Superior temporal gyrus (tissue), 1 donor: ENCODE data around the gene APBB3.

Experiments used
- DNase-seq: peaks from one replicate; pipeline ENCODE4 v3.0.0-alpha.2; 2016; ENCODE audit errors: extremely low spot score

Gene APBB3

GRCh38 chr5:140575309-140575708, 10.9 kb upstream of the APBB3 start:
- no peak for DNase-seq

DNA sequence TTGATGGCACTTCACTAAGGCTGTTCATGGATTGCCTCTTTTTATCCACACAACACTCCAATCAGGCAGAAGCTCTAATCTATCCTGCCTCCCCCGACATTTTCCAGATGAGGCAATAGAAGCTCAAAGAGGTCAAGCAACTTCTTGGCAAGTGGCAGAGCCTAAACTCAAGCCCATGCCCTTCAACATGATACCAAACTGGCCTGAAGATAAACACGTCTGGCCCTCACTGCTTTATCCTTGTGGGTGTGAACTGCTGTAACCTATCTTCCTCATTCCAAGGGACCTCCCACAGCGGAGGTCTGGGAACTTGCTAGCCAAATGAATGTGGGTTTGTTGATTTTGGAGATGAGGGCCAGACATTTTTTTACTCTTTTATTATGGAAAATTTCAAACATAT, 9.8 kb upstream of the APBB3 start:
- DNase-seq, result no peak

DNA sequence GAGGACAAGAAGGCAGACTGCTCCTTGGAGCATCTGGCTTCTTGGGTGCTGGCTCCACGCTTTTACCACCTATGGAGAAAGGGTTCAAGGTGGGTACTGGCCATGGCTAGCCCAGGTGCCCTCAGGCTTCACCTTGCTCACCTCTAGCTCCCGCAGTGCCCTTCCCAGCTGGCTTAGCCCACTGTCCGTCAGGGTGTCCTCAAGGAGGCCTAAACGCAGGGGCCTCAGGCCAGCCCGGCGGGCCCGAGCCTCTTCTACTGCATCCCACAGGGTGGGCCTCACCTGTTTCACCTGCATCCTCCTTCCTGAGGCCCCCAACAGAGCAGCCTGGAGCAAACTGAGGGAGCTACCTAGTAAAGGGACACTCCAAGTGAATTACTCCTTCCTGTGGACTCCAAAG, 9.3 kb upstream of the APBB3 start:
- DNase-seq, result no peak

GRCh38 chr5:140571105-140571504, 6.7 kb upstream of the APBB3 start:
- no peak for DNase-seq

GRCh38 chr5:140570488-140570887, 6.1 kb upstream of the APBB3 start:
- DNase-seq, result no peak

- no peak for DNase-seq
These were observed 5.7 kb upstream of the APBB3 start for GRCh38 chr5:140570058-140570457.

- no peak for DNase-seq
These were observed 4.8 kb upstream of the APBB3 start for GRCh38 chr5:140569197-140569596.

GRCh38 chr5:140568443-140569063, 4.2 kb upstream of the APBB3 start:
- no peak for DNase-seq

DNA sequence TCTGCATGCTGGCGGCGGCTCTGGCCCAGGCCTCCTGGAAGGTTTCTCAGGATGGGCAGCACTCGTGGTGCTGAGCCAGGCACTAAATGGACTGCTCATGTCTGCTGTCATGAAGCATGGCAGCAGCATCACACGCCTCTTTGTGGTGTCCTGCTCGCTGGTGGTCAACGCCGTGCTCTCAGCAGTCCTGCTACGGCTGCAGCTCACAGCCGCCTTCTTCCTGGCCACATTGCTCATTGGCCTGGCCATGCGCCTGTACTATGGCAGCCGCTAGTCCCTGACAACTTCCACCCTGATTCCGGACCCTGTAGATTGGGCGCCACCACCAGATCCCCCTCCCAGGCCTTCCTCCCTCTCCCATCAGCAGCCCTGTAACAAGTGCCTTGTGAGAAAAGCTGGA, 3.5 kb upstream of the APBB3 start:
- no peak for DNase-seq

- no peak for DNase-seq
These were observed 2.9 kb upstream of the APBB3 start for GRCh38 chr5:140567136-140567818.

DNA sequence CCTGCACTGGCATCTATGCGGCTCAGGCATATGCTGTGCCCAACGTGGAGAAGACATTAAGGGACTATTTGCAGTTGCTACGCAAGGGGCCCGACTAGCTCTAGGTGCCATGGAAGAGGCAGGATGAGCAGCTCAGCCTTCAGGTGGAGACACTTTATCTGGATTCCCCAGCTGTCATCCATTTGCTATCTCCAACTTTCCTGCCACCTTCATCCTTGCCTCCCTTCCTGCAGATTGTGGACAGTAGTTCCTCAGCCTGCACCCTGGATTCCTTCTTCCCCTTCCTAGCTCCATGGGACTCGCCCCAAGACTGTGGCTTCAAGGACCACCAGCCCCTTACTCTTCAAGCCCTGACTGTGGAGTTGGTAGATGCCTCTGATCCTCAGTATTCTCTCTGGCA, 2.3 kb upstream of the APBB3 start:
- DNase-seq, result no peak

DNA sequence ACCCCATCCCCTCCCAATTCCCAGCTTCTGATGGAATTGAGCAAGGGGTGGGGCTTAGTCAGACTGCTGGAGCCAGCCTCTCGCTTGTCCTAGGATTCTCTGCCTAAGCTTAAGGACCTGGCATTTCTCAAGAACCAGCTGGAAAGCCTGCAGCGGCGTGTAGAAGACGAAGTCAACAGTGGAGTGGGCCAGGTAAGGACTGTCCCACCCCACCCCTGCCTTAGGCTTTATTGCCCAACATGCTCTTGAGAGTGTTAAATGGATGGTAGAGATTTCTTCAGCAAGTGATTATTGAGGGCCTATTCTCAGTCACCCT, 1.3 kb upstream of the APBB3 start:
- no peak for DNase-seq

GRCh38 chr5:140565024-140565779, 804 bp upstream of the APBB3 start:
- no peak for DNase-seq

GRCh38 chr5:140563596-140563995, 802 bp downstream of the APBB3 start:
- DNase-seq, result no peak

DNA sequence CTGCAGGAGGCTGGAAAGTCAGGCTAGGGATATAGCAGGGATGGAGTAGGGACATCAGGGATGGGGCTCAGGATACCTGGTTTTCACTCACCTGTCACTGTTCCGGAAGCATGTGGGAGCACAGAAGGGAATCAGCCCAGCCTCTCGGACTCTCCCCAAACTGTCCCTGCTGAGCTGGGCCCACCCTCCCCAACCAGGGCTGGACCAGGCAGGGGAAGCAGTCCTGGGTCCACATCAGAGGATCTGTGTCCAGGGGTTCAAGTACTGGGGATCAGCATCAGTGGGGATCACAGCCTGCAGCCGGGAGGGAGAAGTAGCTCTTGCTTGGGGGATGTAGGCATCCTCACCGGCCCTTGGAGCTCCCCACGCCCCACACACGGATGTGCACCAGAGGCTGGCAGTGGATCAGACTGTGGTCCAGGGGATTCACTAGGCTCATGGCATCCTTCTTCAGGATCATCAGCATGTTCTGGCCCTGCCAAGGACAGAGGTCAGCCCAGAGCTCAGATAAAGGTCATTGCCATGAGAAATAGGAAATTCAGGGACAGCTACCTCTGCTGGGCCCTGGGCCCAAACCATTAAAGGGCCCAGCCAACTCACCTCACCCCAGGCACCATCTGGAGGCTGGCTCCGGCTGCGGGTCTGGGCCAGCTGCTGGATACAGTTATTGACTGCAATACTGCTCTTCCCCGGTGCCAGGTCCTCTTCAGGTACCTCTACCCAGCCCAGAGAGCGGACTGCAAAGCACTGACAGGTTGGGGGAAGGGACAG, 2.5 kb downstream of the APBB3 start:
- DNase-seq, result no peak

- DNase-seq, result no peak
These were observed 4.2 kb downstream of the APBB3 start for GRCh38 chr5:140560227-140560626.

GRCh38 chr5:140558542-140558941, 5.9 kb downstream of the APBB3 start:
- DNase-seq, result no peak

DNA sequence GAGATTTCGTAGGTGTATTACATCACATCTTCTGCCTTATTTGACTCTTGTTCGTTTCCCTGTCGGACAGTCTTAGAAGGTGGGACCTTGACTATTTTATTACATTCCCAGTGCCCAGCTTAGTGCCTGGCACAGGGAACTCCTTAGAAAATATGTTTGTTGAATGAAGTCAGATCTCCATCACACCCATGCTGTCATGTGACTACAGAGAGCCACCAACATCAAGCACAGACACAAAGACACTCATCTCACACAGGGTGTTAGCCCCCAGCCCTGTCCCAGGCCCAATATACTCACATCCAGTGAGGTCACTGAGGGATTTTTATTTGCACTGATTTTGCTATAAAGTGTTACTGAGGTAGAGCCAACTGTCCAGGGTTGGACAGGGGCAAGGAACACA, 6.4 kb downstream of the APBB3 start:
- no peak for DNase-seq

GRCh38 chr5:140557136-140557805, 7.1 kb downstream of the APBB3 start, which contains the start of gene SRA1:
SRA1 (minus strand) TSS chr5:140557473; CDS start chr5:140557452, 21 bp downstream.
- DNase-seq, result peak; percentile 95

- DNase-seq, result no peak
These were observed 8.0 kb downstream of the APBB3 start for GRCh38 chr5:140556438-140556837.

DNA sequence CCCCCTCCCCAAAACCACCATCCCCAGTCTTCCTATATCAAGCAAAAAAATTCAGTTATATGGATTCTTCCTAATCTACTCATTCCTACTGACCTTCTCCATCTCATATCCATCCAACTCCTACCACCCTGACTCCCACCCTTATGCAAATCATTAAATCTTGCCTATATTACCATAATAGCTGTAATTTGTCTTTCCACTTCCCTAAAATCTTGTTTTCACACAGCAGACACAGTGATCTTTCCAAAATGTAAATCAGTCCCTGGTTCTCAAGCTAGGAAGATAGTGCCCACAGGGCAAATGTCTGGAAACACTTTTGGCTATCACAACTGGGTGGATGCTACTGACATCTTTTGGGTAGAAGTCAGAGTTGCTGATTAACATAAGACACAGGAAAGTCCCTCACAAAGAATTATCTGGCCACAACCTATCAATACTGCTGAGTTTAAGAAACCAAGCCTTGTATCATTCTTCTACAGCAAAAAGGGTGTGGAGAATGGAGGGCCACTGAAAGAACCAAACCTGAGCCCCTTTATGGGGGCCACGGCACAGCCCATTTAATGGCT, 8.6 kb downstream of the APBB3 start:
- DNase-seq, result no peak
